B cell (primary cell): ENCODE results near the gene IGFBP3. TPM values are rescaled to one million over a fixed set of nuclear protein-coding genes. Genes with fewer than 3 reads are reported as not detected.

Experiments
- ATAC-seq: fragments of 200-7000 bp; cut with Tn5 transposase; one replicate; pipeline ENCODE4 v1.10.0; 2021; ENCODE audit warnings: low read depth, mild to moderate bottlenecking, moderate number of reproducible peaks, moderate library complexity
- CTCF ChIA-PET: fragments of 350-600 bp; sonication (Branson Sonifier 250); formaldehyde crosslinking; loops from one replicate; lab custom pipeline; 2021; ENCODE audit warnings: antibody characterized with exemption, inconsistent platforms; lab: Charles Lee
- POLR2A ChIA-PET: fragments of 350-600 bp; sonication (Branson Sonifier 250); formaldehyde crosslinking; loops from one replicate; lab custom pipeline; 2021; ENCODE audit warnings: antibody characterized with exemption; lab: Charles Lee
- DNase-seq: peaks from one replicate; pipeline ENCODE4 v3.0.0; 2013
- H2AFZ ChIP-seq: 2 replicates; pipeline ENCODE4 v1.6.1; 2012; ENCODE audit warnings: mild to moderate bottlenecking, low read depth, low read length; ENCODE audit not compliant: insufficient read depth, poor library complexity, severe bottlenecking
- H3K27ac ChIP-seq, 2 donors: 1 replicate in 1 of 2; 2 replicates in 1 of 2; pipeline ENCODE4 v1.5.1; 2012 to 2013; ENCODE audit warnings: low read length in 2 of 2, mild to moderate bottlenecking in 2 of 2, moderate library complexity in 1 of 2
- H3K27me3 ChIP-seq, 4 experiments: fragments of 200-600 bp in 1 of 4; sonication (generic) in 1 of 4; replicated peaks in 1 of 4; 1 replicate in 2 of 4; 2 replicates in 2 of 4; pipeline versions ENCODE4 v1.6.1 to v1.7.0; 2013 to 2016; ENCODE audit warnings: low read length in 3 of 4, mild to moderate bottlenecking in 2 of 4, mixed read lengths in 1 of 4, moderate library complexity in 1 of 4; ENCODE audit not compliant: insufficient read depth in 4 of 4, control insufficient read depth in 3 of 4; ENCODE audit errors: control extremely low read depth in 1 of 4
- H3K36me3 ChIP-seq, 2 experiments: replicated peaks in 1 of 2; 1 replicate in 1 of 2; 2 replicates in 1 of 2; pipeline versions ENCODE4 v1.6.1 to v1.7.1; 2013; ENCODE audit warnings: low read length in 1 of 2; ENCODE audit not compliant: insufficient read depth in 2 of 2, control insufficient read depth in 1 of 2; ENCODE audit errors: control extremely low read depth in 1 of 2, extremely low read depth in 1 of 2
- H3K4me1 ChIP-seq, 2 donors: fragments of 200-600 bp in 1 of 2; sonication (generic) in 1 of 2; 1 replicate in 1 of 2; 2 replicates in 1 of 2; pipeline versions ENCODE4 v1.5.1 to v1.6.1; 2013 to 2017; ENCODE audit warnings: low read length in 2 of 2; ENCODE audit not compliant: control insufficient read depth in 2 of 2, insufficient read depth in 2 of 2
- H3K4me2 ChIP-seq: replicated peaks from 2 replicates; pipeline ENCODE3; 2012; ENCODE audit warnings: mild to moderate bottlenecking, low read depth, low read length; ENCODE audit not compliant: poor library complexity, severe bottlenecking
- H3K4me3 ChIP-seq, 5 experiments: fragments of 200-600 bp in 1 of 5; sonication (generic) in 1 of 5; 1 replicate in 3 of 5; 2 replicates in 2 of 5; pipeline versions ENCODE4 v1.5.1 to v1.7.0; 2011 to 2016; ENCODE audit warnings: low read length in 4 of 5, mild to moderate bottlenecking in 4 of 5, low read depth in 2 of 5, control low read depth in 1 of 5, moderate library complexity in 1 of 5; ENCODE audit not compliant: insufficient read depth in 1 of 5; ENCODE audit errors: control extremely low read depth in 1 of 5, extremely low read depth in 1 of 5
- H3K79me2 ChIP-seq: fragments of 200-600 bp; sonication (generic); one replicate; pipeline ENCODE4 v1.6.0; 2016; ENCODE audit warnings: low read length; ENCODE audit not compliant: control insufficient read depth, insufficient read depth
- H3K9ac ChIP-seq: fragments of 200-600 bp; sonication (generic); 2 replicates; pipeline ENCODE4 v1.6.1; 2017; ENCODE audit warnings: mild to moderate bottlenecking, low read length, moderate library complexity
- H3K9me3 ChIP-seq, 3 donors: one replicate each; pipeline versions ENCODE4 v1.6.1 to v1.7.1; 2013; ENCODE audit warnings: low read length in 2 of 3; ENCODE audit not compliant: control insufficient read depth in 2 of 3, insufficient read depth in 1 of 3; ENCODE audit errors: control extremely low read depth in 1 of 3
- H4K20me1 ChIP-seq: 2 replicates; pipeline ENCODE4 v1.6.0; 2012; ENCODE audit warnings: mild to moderate bottlenecking, low read length; ENCODE audit not compliant: insufficient read depth, control insufficient read depth, poor library complexity, severe bottlenecking
- H3K27ac Mint-ChIP-seq: one replicate; pipeline ENCODE4 v1.8.0; 2021; ENCODE audit warnings: mixed read lengths
- H3K27me3 Mint-ChIP-seq: one replicate; pipeline ENCODE4 v1.8.0; 2021; ENCODE audit warnings: mixed read lengths
- H3K4me1 Mint-ChIP-seq: one replicate; pipeline ENCODE4 v1.8.0; 2021; ENCODE audit warnings: mixed read lengths
- H3K4me3 Mint-ChIP-seq: one replicate; pipeline ENCODE4 v1.8.0; 2021; ENCODE audit warnings: mixed read lengths
- H3K9me3 Mint-ChIP-seq: one replicate; pipeline ENCODE4 v1.8.0; 2022; ENCODE audit warnings: mixed read lengths; ENCODE audit not compliant: insufficient read depth
- EZH2 ChIP-seq: IDR thresholded peaks from 2 replicates; pipeline ENCODE4 v1.6.1; 2012; ENCODE audit warnings: borderline replicate concordance, low read depth, mild to moderate bottlenecking, moderate library complexity, low read length; ENCODE audit not compliant: insufficient read depth, poor library complexity, severe bottlenecking
- WGBS: methylation state at CpG from one replicate; pipeline ENCODE4 v1.1.5; 2013; ENCODE audit warnings: missing lambda C conversion rate; ENCODE audit not compliant: insufficient coverage; 5-methylcytosine and 5-hydroxymethylcytosine counted together
- intact Hi-C: fragments of 100-400 bp; cut with micrococcal nuclease; formaldehyde crosslinking; loops from one replicate; pipeline ENCODE4 v1.10.0; 2022
- polyA plus RNA-seq: library from polyadenylated mRNA; depleted of rRNA; stranded (reverse); fragments of >200 nt; gene quantifications from 2 replicates; pipeline ENCODE4 v1.2.3, GENCODE V29; 2012
- total RNA-seq, 2 donors: library from RNA; stranded (reverse); fragments of 120-200 nt in 1 of 2; gene quantifications; 1 replicate in 1 of 2; 2 replicates in 1 of 2; pipeline versions ENCODE4 v1.2.3 to v1.2.4, GENCODE V29; 2013 to 2022
- TF ChIP-seq, protein P1 (sequence below): fragments of 200-600 bp; IDR thresholded peaks from one replicate; pipeline ENCODE4 v1.8.0; 2022; ENCODE audit warnings: antibody characterized with exemption, mild to moderate bottlenecking

IGFBP3 gene
- total and polyA plus RNA-seq, 2 donors (not counting 1 experiment from before 2014, with no cell fraction given) = not detected

GRCh38 chr7:45923290-45923689, 2.2 kb upstream of the IGFBP3 start:
- Histone ChIP-seq H3K9me3 (no peaks in the 10 kb centered on the region), H3K4me1 (peaks cover 16 to 19% of the 10 kb centered on the region in 2 donors), H3K36me3 (no peaks in the 10 kb centered on the region), H3K79me2 (no peaks in the 10 kb centered on the region), H3K4me3 (no peak overlapping the region), H2AFZ (no peak overlapping the region), H3K27me3 (peaks cover 0 to 50% (median 36%) of the 10 kb centered on the region in 4 experiments), H4K20me1 (no peaks in the 10 kb centered on the region), H3K27ac (no peak overlapping the region), H3K9ac (no peak overlapping the region), H3K4me2 (peak overlapping the region; percentile 1)
- Mint-ChIP-seq H3K4me3 (peak overlapping the region; percentile 30), H3K27ac (no peak overlapping the region), H3K9me3 (no peaks in the 10 kb centered on the region), H3K27me3 (peaks cover 53% of the 10 kb centered on the region), H3K4me1 (peaks cover 24% of the 10 kb centered on the region)
- intact Hi-C loops = no loop called here
- ChIA-PET POLR2A (no interaction called here), CTCF (interaction anchor here (1.4 to 1.7 kb wide), 2 partner anchors 11 to 1257 kb away, joined by 5 read pairs; no protein-coding TSS in a partner anchor)
- DNase-seq (peak; percentile 51), ATAC-seq (no peak)
- WGBS = 0% methylated on average over 2 of the region's 9 CpGs
- no peak for TF ChIP-seq EZH2
- TF ChIP-seq, protein P1, sequence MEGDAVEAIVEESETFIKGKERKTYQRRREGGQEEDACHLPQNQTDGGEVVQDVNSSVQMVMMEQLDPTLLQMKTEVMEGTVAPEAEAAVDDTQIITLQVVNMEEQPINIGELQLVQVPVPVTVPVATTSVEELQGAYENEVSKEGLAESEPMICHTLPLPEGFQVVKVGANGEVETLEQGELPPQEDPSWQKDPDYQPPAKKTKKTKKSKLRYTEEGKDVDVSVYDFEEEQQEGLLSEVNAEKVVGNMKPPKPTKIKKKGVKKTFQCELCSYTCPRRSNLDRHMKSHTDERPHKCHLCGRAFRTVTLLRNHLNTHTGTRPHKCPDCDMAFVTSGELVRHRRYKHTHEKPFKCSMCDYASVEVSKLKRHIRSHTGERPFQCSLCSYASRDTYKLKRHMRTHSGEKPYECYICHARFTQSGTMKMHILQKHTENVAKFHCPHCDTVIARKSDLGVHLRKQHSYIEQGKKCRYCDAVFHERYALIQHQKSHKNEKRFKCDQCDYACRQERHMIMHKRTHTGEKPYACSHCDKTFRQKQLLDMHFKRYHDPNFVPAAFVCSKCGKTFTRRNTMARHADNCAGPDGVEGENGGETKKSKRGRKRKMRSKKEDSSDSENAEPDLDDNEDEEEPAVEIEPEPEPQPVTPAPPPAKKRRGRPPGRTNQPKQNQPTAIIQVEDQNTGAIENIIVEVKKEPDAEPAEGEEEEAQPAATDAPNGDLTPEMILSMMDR = peak; percentile 66

- ATAC-seq = no peak
- H3K4me1 ChIP-seq = peaks cover 18 to 19% of the 10 kb centered on the region in 2 donors
- no peaks in the 10 kb centered on the region for H4K20me1 ChIP-seq
- H3K4me2 ChIP-seq = peak overlapping the region; percentile 1
- peak overlapping the region; percentile 22 for H2AFZ ChIP-seq
- Mint-ChIP-seq H3K9me3 (no peaks in the 10 kb centered on the region), H3K27me3 (peaks cover 56% of the 10 kb centered on the region), H3K4me3 (no peak overlapping the region), H3K27ac (no peak overlapping the region), H3K4me1 (peaks cover 24% of the 10 kb centered on the region)
- no peak overlapping the region for H3K4me3 ChIP-seq
- H3K9me3 ChIP-seq = no peaks in the 10 kb centered on the region
- no peak overlapping the region for H3K9ac ChIP-seq
- H3K27ac ChIP-seq = no peak overlapping the region
- no peaks in the 10 kb centered on the region for H3K79me2 ChIP-seq
- no peak for DNase-seq
- H3K27me3 ChIP-seq = peaks cover 0 to 53% (median 40%) of the 10 kb centered on the region in 4 experiments
- intact Hi-C loops = no loop called here
- CTCF ChIA-PET = interaction anchor here (1.4 to 1.7 kb wide), 2 partner anchors 10 to 1257 kb away, joined by 5 read pairs; no protein-coding TSS in a partner anchor
- no peak for TF ChIP-seq EZH2
- TF ChIP-seq, protein P1 = no peak
- POLR2A ChIA-PET = no interaction called here
- no peaks in the 10 kb centered on the region for H3K36me3 ChIP-seq
- WGBS = 3% methylated on average over 11 of the region's 11 CpGs
These were observed 1.7 kb upstream of the IGFBP3 start for GRCh38 chr7:45922810-45923209.
